Gastroesophageal sphincter (tissue), 4 donors: ENCODE results near the gene CHIT1. TPM values are rescaled to one million over a fixed set of nuclear protein-coding genes. Genes with fewer than 3 reads are reported as not detected.

Experiments used
- ATAC-seq: fragments of 150-250 bp; one replicate; pipeline ENCODE4 v1.9.1; 2016; ENCODE audit warnings: mild to moderate bottlenecking, moderate library complexity
- H3K27ac ChIP-seq, 4 donors: fragments of 200-600 bp; sonication (generic) in 3 of 4; 1 replicate in 3 of 4; 2 replicates in 1 of 4; pipeline ENCODE4 v1.5.1; 2016 to 2019
- H3K27me3 ChIP-seq: fragments of 200-600 bp; sonication (generic); one replicate; pipeline ENCODE4 v1.5.1; 2019
- H3K36me3 ChIP-seq, 2 donors: fragments of 200-600 bp; sonication (generic); one replicate each; pipeline ENCODE4 v1.5.1; 2019; ENCODE audit warnings: control low read depth in 1 of 2
- H3K4me1 ChIP-seq, 3 donors: fragments of 200-600 bp; sonication (generic); 1 replicate in 2 of 3; 2 replicates in 1 of 3; pipeline ENCODE4 v1.5.1; 2016 to 2019; ENCODE audit warnings: control low read depth in 2 of 3
- H3K4me3 ChIP-seq, 2 donors: fragments of 200-600 bp; sonication (generic); one replicate each; pipeline ENCODE4 v1.5.1; 2019; ENCODE audit warnings: mild to moderate bottlenecking in 1 of 2, moderate library complexity in 1 of 2
- H3K9me3 ChIP-seq, 3 donors: fragments of 200-600 bp; sonication (generic); one replicate each; pipeline ENCODE4 v1.5.1; 2017 to 2019; ENCODE audit warnings: control low read depth in 2 of 3
- EP300 ChIP-seq: sonication (generic); formaldehyde crosslinking; IDR thresholded peaks from one replicate; pipeline ENCODE4 v1.6.1; 2017; ENCODE audit warnings: antibody characterized with exemption, mild to moderate bottlenecking
- POLR2A ChIP-seq, 2 donors: fragments of 450-650 bp; IDR thresholded peaks; one replicate each; pipeline ENCODE4 v1.6.1; 2017; ENCODE audit warnings: antibody characterized with exemption in 2 of 2, mild to moderate bottlenecking in 2 of 2, moderate library complexity in 1 of 2
- POLR2AphosphoS5 ChIP-seq: sonication (generic); formaldehyde crosslinking; IDR thresholded peaks from one replicate; pipeline ENCODE4 v1.6.1; 2017; ENCODE audit warnings: antibody characterized with exemption
- WGBS, 2 donors: methylation state at CpG; one replicate each; pipeline ENCODE4 v1.1.5; 2018; ENCODE audit warnings: low coverage in 1 of 2; 5-methylcytosine and 5-hydroxymethylcytosine counted together
- total RNA-seq, 4 donors: library from RNA; depleted of rRNA; stranded (reverse); fragments of >200 nt; gene quantifications; one replicate each; pipeline ENCODE4 v1.1.0, GENCODE V29; 2016
- TF ChIP-seq, protein P1 (sequence below), 4 experiments: fragments of 200-600 bp in 2 of 4; fragments of 450-650 bp in 2 of 4; sonication (generic) in 1 of 4; IDR thresholded peaks; one replicate each; pipeline ENCODE4 v1.5.1; 2017 to 2019; ENCODE audit warnings: antibody characterized with exemption in 4 of 4, mild to moderate bottlenecking in 2 of 4, moderate library complexity in 2 of 4

Gene CHIT1
- total RNA-seq, 4 donors from 2014 or later: 0.13 to 0.16 TPM; not detected in 2

DNA sequence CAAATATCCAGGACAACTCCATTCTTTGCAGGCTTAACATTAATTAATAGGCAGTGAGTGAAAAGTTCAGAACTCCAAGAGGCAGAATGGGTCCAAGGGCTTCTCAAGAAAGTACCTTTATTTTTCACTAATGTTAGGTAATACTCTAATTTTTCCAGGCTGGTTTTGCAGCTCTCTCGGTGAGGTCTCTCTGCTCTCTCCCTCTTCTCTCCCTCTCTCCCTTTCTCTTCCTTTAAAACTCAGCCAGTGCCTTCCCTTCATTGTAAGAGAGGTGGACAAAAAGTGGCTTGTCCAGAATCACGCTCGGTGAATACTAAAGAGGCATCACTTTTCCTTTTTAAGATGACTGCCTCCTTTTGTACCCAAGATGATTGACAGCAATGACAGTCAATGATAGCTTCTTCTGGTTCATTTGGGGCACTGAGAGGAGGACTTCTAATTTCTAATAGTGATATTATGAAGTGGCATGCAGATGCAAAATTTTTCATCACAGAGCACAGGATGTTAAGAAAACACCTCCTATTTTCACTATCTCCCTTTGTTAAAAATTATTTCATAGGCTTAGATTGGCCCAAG, 41.7 kb downstream of the CHIT1 start:
- Histone ChIP-seq H3K27ac (no peak overlapping the region), H3K36me3 (no peaks in the 10 kb centered on the region), H3K4me3 (no peak overlapping the region), H3K9me3 (no peaks in the 10 kb centered on the region), H3K27me3 (no peaks in the 10 kb centered on the region), H3K4me1 (peaks cover 0 to 15% (median 0%) of the 10 kb centered on the region in 3 donors)
- ATAC-seq: no peak
- WGBS, 2 donors: 84 to 94% methylated on average over 3 of the region's 3 CpGs
- TF ChIP-seq, protein P1, sequence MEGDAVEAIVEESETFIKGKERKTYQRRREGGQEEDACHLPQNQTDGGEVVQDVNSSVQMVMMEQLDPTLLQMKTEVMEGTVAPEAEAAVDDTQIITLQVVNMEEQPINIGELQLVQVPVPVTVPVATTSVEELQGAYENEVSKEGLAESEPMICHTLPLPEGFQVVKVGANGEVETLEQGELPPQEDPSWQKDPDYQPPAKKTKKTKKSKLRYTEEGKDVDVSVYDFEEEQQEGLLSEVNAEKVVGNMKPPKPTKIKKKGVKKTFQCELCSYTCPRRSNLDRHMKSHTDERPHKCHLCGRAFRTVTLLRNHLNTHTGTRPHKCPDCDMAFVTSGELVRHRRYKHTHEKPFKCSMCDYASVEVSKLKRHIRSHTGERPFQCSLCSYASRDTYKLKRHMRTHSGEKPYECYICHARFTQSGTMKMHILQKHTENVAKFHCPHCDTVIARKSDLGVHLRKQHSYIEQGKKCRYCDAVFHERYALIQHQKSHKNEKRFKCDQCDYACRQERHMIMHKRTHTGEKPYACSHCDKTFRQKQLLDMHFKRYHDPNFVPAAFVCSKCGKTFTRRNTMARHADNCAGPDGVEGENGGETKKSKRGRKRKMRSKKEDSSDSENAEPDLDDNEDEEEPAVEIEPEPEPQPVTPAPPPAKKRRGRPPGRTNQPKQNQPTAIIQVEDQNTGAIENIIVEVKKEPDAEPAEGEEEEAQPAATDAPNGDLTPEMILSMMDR (IDR thresholded peaks at IDR 0.05): no peak
- TF ChIP-seq POLR2AphosphoS5 (no peak), POLR2A (IDR thresholded peaks at IDR 0.05) (no peak), EP300 (no peak)

DNA sequence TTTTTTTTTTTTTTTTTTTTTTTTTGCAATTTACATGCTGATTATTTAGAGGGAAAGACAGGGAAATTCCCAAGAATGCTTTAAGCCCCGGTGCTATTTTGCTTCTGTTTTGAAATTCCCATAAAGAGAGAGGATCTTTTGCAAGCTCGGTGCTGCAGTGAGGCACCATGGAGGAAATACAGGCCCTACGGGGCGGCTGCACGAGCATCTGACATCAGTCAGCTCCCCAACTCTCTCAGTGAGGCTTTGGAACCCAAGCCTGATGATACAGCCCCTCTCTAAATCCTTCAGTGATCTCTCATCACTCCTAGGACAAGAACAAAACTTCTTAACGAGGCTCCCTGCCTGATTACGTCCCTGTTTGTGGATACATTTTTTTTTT, 42.2 kb downstream of the CHIT1 start:
- H3K27me3 ChIP-seq: no peaks in the 10 kb centered on the region
- no peaks in the 10 kb centered on the region for H3K9me3 ChIP-seq
- no peaks in the 10 kb centered on the region for H3K36me3 ChIP-seq
- H3K4me3 ChIP-seq: no peak overlapping the region
- TF ChIP-seq POLR2A (IDR thresholded peaks at IDR 0.05) (no peak), POLR2AphosphoS5 (no peak), EP300 (no peak)
- TF ChIP-seq, protein P1 (IDR thresholded peaks at IDR 0.05): no peak
- no peak overlapping the region for H3K27ac ChIP-seq
- H3K4me1 ChIP-seq: peaks cover 0 to 15% (median 0%) of the 10 kb centered on the region in 3 donors
- 61 to 70% methylated on average over 4 of the region's 7 CpGs for WGBS, 2 donors
- no peak for ATAC-seq

- WGBS, 2 donors: 53 to 64% methylated on average over 5 to 14 of the region's 14 CpGs
- no peak within 1 kb of the TSS for H3K4me3 ChIP-seq
- no peaks in the 10 kb centered on the region for H3K9me3 ChIP-seq
- no peaks in the 10 kb centered on the region for H3K36me3 ChIP-seq
- H3K4me1 ChIP-seq: peaks cover 0 to 15% (median 0%) of the 10 kb centered on the region in 3 donors
- no peaks in the 10 kb centered on the region for H3K27me3 ChIP-seq
- TF ChIP-seq, protein P1 (IDR thresholded peaks at IDR 0.05): no peak
- TF ChIP-seq EP300 (no peak), POLR2AphosphoS5 (no peak), POLR2A (IDR thresholded peaks at IDR 0.05) (no peak)
- no peak for ATAC-seq
- H3K27ac ChIP-seq: no peak within 1 kb of the TSS
These were observed 42.8 kb downstream of the CHIT1 start, which contains the start of gene CHI3L1 for GRCh38 chr1:203186446-203187303. Gene CHI3L1 (minus strand): TSS chr1:203186704. CDS start chr1:203186623, 81 bp downstream.

- TF ChIP-seq EP300: no peak
- no peak for TF ChIP-seq POLR2AphosphoS5
- TF ChIP-seq POLR2A (IDR thresholded peaks at IDR 0.05): no peak
- TF ChIP-seq, protein P1 (IDR thresholded peaks at IDR 0.05): no peak
- H3K27ac ChIP-seq: no peak overlapping the region
- 67 to 97% methylated on average over 1 to 3 of the region's 5 CpGs for WGBS, 2 donors
- ATAC-seq: no peak
- peaks cover 0 to 15% (median 0%) of the 10 kb centered on the region in 3 donors for H3K4me1 ChIP-seq
- H3K4me3 ChIP-seq: no peak overlapping the region
- no peaks in the 10 kb centered on the region for H3K27me3 ChIP-seq
- H3K9me3 ChIP-seq: no peaks in the 10 kb centered on the region
- no peaks in the 10 kb centered on the region for H3K36me3 ChIP-seq
These were observed 43.4 kb downstream of the CHIT1 start for GRCh38 chr1:203186091-203186445.

GRCh38 chr1:203185585-203185984, 43.9 kb downstream of the CHIT1 start:
- Histone ChIP-seq H3K9me3 (no peaks in the 10 kb centered on the region), H3K36me3 (no peaks in the 10 kb centered on the region), H3K27me3 (no peaks in the 10 kb centered on the region), H3K4me1 (peaks cover 0 to 15% (median 0%) of the 10 kb centered on the region in 3 donors), H3K4me3 (no peak overlapping the region), H3K27ac (no peak overlapping the region)
- WGBS, 2 donors: 83 to 100% methylated on average over 2 to 3 of the region's 4 CpGs
- no peak for ATAC-seq
- no peak for TF ChIP-seq POLR2AphosphoS5
- TF ChIP-seq EP300: no peak
- TF ChIP-seq POLR2A (IDR thresholded peaks at IDR 0.05): no peak
- TF ChIP-seq, protein P1 (IDR thresholded peaks at IDR 0.05): no peak
